ENCODE measurements around the gene TGFBR3.

Gene TGFBR3

GRCh38 chr1:91872000-91872399 lies 14.0 kb downstream of the TGFBR3 start (continued):
- peak; percentile 23; the same call in 1 of the 2 replicates for TF ChIP-seq SP2 (tag by site-specific recombination; IDR thresholded peaks at IDR 0.05)
- TF ChIP-seq ZNF140 (tag by site-specific recombination; IDR thresholded peaks at IDR 0.05): no peak
- TF ChIP-seq ZNF777 (tag by site-specific recombination; IDR thresholded peaks at IDR 0.05; ENCODE audit: borderline replicate concordance): no peak
- no peak for TF ChIP-seq ZNF350 (tag by site-specific recombination; IDR thresholded peaks at IDR 0.05)
- no peak for TF ChIP-seq ZNF423 (tag by site-specific recombination; IDR thresholded peaks at IDR 0.05)
- TF ChIP-seq ZNF16 (tag by site-specific recombination; IDR thresholded peaks at IDR 0.05; ENCODE audit: low read depth): no peak
- TF ChIP-seq ZBTB49 (tag by site-specific recombination; IDR thresholded peaks at IDR 0.05; ENCODE audit: low read depth): no peak
- TF ChIP-seq ZNF138 (tag by site-specific recombination; IDR thresholded peaks at IDR 0.05; ENCODE audit: borderline replicate concordance): no peak
- no peak for TF ChIP-seq HOXA7 (CRISPR knock-in tag; IDR thresholded peaks at IDR 0.05; ENCODE audit: borderline replicate concordance)
- TF ChIP-seq KLF1 (tag by site-specific recombination; IDR thresholded peaks at IDR 0.05): no peak
- no peak for TF ChIP-seq ZNF501 (tag by site-specific recombination; IDR thresholded peaks at IDR 0.05)
- TF ChIP-seq ZNF449 (tag by site-specific recombination; IDR thresholded peaks at IDR 0.05): peak; percentile 44; the same call in 1 of the 2 replicates
- TF ChIP-seq ZNF433 (tag by site-specific recombination; IDR thresholded peaks at IDR 0.05; ENCODE audit: low read depth): no peak
- no peak for TF ChIP-seq ZNF211 (tag by site-specific recombination; IDR thresholded peaks at IDR 0.05; ENCODE audit: low read depth)
- TF ChIP-seq YY2 (tag by site-specific recombination; IDR thresholded peaks at IDR 0.05): no peak
- no peak for TF ChIP-seq ZNF830 (tag by site-specific recombination; IDR thresholded peaks at IDR 0.05; ENCODE audit: low read depth)
- TF ChIP-seq ZIC2 (tag by site-specific recombination; IDR thresholded peaks at IDR 0.05): peak; percentile 43
- no peak for TF ChIP-seq ZNF704 (tag by site-specific recombination; IDR thresholded peaks at IDR 0.05)
- TF ChIP-seq ZNF292 (tag by site-specific recombination; IDR thresholded peaks at IDR 0.05; ENCODE audit: borderline replicate concordance, low read depth): no peak
- peak; percentile 92 for TF ChIP-seq PRDM6 (tag by site-specific recombination; IDR thresholded peaks at IDR 0.05)
- TF ChIP-seq ZNF776 (tag by site-specific recombination; IDR thresholded peaks at IDR 0.05; ENCODE audit: borderline replicate concordance): no peak
- no peak for TF ChIP-seq ZNF366 (tag by site-specific recombination; conservative IDR thresholded peaks at IDR 0.05)
- TF ChIP-seq ZNF514 (tag by site-specific recombination; IDR thresholded peaks at IDR 0.05): no peak
- no peak for TF ChIP-seq ZNF311 (tag by site-specific recombination; IDR thresholded peaks at IDR 0.05; ENCODE audit: borderline replicate concordance)
- TF ChIP-seq ZNF561 (tag by site-specific recombination; IDR thresholded peaks at IDR 0.05; ENCODE audit: borderline replicate concordance): no peak
- TF ChIP-seq ZNF221 (tag by site-specific recombination; IDR thresholded peaks at IDR 0.05; ENCODE audit: borderline replicate concordance): no peak
- no peak for TF ChIP-seq ZNF19 (tag by site-specific recombination; IDR thresholded peaks at IDR 0.05; ENCODE audit: low read depth)
- no peak for TF ChIP-seq ZNF23 (tag by site-specific recombination; IDR thresholded peaks at IDR 0.05; ENCODE audit: borderline replicate concordance)
- TF ChIP-seq MYNN (tag by site-specific recombination; IDR thresholded peaks at IDR 0.05; ENCODE audit: borderline replicate concordance): peak; percentile 59; the same call in 1 of the 2 replicates
- TF ChIP-seq ZNF623 (tag by site-specific recombination; IDR thresholded peaks at IDR 0.05): no peak
- no peak for TF ChIP-seq ZNF639 (tag by site-specific recombination; IDR thresholded peaks at IDR 0.05)
- no peak for TF ChIP-seq ZBTB7A (tag by site-specific recombination; IDR thresholded peaks at IDR 0.05; ENCODE audit: low read depth)
- no peak for TF ChIP-seq ZNF146 (tag by site-specific recombination; IDR thresholded peaks at IDR 0.05)
- no peak for TF ChIP-seq ZFHX2 (tag by site-specific recombination; conservative IDR thresholded peaks at IDR 0.05)
- TF ChIP-seq ZNF175 (tag by site-specific recombination; IDR thresholded peaks at IDR 0.05): no peak
